Measurements from ENCODE around the gene ZNF253. TPM values are rescaled to one million over a fixed set of nuclear protein-coding genes. Genes with fewer than 3 reads are reported as not detected.

ZNF253 gene
- total RNA-seq, 1 donor from 2014 or later: 6.1 TPM

- H3K4me3 Mint-ChIP-seq (ENCODE audit: unreplicated experiment): no peak overlapping the region
- peaks cover 67% of the 10 kb centered on the region for H3K9me3 Mint-ChIP-seq (ENCODE audit: low read depth)
- H3K27me3 Mint-ChIP-seq (ENCODE audit: low read depth): no peaks in the 10 kb centered on the region
- TF ChIP-seq CTCF (IDR thresholded peaks at IDR 0.05): no peak
- H3K36me3 Mint-ChIP-seq (ENCODE audit: low read depth): peaks cover 34% of the 10 kb centered on the region
- no peak overlapping the region for H3K27ac Mint-ChIP-seq (ENCODE audit: unreplicated experiment)
- H3K4me1 Mint-ChIP-seq (ENCODE audit: low read depth): no peaks in the 10 kb centered on the region
- DNase-seq (ENCODE audit: low spot score): no peak
These were observed 71.7 kb downstream of the ZNF253 start for GRCh38 chr19:19937403-19937802.

- H3K9me3 Mint-ChIP-seq (ENCODE audit: low read depth): peaks cover 66% of the 10 kb centered on the region
- DNase-seq (ENCODE audit: low spot score): no peak
- H3K4me1 Mint-ChIP-seq (ENCODE audit: low read depth): no peaks in the 10 kb centered on the region
- no peak overlapping the region for H3K27ac Mint-ChIP-seq (ENCODE audit: unreplicated experiment)
- no peak overlapping the region for H3K4me3 Mint-ChIP-seq (ENCODE audit: unreplicated experiment)
- H3K27me3 Mint-ChIP-seq (ENCODE audit: low read depth): no peaks in the 10 kb centered on the region
- H3K36me3 Mint-ChIP-seq (ENCODE audit: low read depth): peaks cover 23% of the 10 kb centered on the region
- TF ChIP-seq CTCF (IDR thresholded peaks at IDR 0.05): no peak
These were observed 72.8 kb downstream of the ZNF253 start for GRCh38 chr19:19938449-19938848.

- no peaks in the 10 kb centered on the region for H3K27me3 Mint-ChIP-seq (ENCODE audit: low read depth)
- no peaks in the 10 kb centered on the region for H3K36me3 Mint-ChIP-seq (ENCODE audit: low read depth)
- no peaks in the 10 kb centered on the region for H3K4me1 Mint-ChIP-seq (ENCODE audit: low read depth)
- TF ChIP-seq CTCF (IDR thresholded peaks at IDR 0.05): no peak
- no peak overlapping the region for H3K4me3 Mint-ChIP-seq (ENCODE audit: unreplicated experiment)
- no peak for DNase-seq (ENCODE audit: low spot score)
- peaks cover 56% of the 10 kb centered on the region for H3K9me3 Mint-ChIP-seq (ENCODE audit: low read depth)
- no peak overlapping the region for H3K27ac Mint-ChIP-seq (ENCODE audit: unreplicated experiment)
These were observed 78.3 kb downstream of the ZNF253 start for GRCh38 chr19:19943848-19944582.

Other genes starting within 250 kb of the ZNF253 start
- 1.1 to 1.5 TPM (median 1.2 TPM) in 3 replicates for gene PBX4, start 247.2 kb upstream of the ZNF253 start, total RNA-seq
- 8.1 to 9.5 TPM (median 8.2 TPM) in 3 replicates for gene LPAR2, start 237.7 kb upstream of the ZNF253 start, total RNA-seq
- 18.0 to 19.5 TPM (median 18.3 TPM) in 3 replicates for gene GMIP, start 222.2 kb upstream of the ZNF253 start, total RNA-seq
- 48.1 to 68.3 TPM (median 48.8 TPM) in 3 replicates for gene ATP13A1, start 202.2 kb upstream of the ZNF253 start, total RNA-seq
- 5.4 to 9.8 TPM (median 6.2 TPM) in 3 replicates for gene ZNF101, start 197.0 kb upstream of the ZNF253 start, total RNA-seq
- gene ZNF14, start 132.8 kb upstream of the ZNF253 start, total RNA-seq: 3.3 to 5.0 TPM (median 3.4 TPM) in 3 replicates
- gene ZNF506, start 44.1 kb upstream of the ZNF253 start, total RNA-seq: 6.8 to 10.8 TPM (median 8.1 TPM) in 3 replicates
- gene ZNF93, start 35.1 kb downstream of the ZNF253 start, total RNA-seq: 6.1 to 10.0 TPM (median 7.2 TPM) in 3 replicates
- gene ZNF682, start 173.6 kb downstream of the ZNF253 start, total RNA-seq: 4.5 to 5.4 TPM (median 4.9 TPM) in 3 replicates
- 2.3 to 5.1 TPM (median 2.4 TPM) in 3 replicates for gene ZNF90, start 212.1 kb downstream of the ZNF253 start, total RNA-seq